ENCODE measurements around the gene RFFL.

DNA sequence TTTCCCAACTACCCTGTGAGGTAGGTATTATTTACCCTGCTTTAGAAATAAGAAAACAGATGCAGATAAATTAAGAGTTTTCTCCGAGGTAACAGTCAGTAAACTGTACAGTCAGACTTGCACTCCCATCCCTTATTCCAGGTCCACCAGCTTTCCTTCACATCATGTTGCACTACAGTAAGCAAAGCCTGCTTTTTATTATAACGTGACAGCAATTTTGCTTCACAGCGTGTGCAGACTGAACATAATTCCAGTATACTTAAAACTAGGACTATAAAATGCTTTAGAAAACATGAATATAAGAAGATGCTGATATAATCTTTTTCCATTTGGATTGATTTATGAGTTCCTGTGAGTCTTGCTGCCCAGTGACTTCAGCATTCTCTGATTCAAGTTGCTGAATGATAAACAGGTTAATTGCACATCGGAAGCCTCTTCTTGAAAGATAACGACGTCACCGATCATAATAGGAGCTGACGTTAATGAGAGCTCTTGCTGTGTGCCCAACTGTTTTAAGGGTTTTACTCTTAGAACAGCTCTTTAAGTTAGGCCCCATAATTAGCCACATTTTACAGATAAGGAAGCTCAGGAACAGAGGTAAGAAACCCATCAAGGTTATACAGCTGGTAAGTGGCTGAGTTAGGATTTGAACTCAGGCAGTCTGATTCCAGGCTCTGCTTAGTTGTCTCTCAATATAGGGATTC lies 81.8 kb downstream of the RFFL start:
- TF ChIP-seq, protein P1, sequence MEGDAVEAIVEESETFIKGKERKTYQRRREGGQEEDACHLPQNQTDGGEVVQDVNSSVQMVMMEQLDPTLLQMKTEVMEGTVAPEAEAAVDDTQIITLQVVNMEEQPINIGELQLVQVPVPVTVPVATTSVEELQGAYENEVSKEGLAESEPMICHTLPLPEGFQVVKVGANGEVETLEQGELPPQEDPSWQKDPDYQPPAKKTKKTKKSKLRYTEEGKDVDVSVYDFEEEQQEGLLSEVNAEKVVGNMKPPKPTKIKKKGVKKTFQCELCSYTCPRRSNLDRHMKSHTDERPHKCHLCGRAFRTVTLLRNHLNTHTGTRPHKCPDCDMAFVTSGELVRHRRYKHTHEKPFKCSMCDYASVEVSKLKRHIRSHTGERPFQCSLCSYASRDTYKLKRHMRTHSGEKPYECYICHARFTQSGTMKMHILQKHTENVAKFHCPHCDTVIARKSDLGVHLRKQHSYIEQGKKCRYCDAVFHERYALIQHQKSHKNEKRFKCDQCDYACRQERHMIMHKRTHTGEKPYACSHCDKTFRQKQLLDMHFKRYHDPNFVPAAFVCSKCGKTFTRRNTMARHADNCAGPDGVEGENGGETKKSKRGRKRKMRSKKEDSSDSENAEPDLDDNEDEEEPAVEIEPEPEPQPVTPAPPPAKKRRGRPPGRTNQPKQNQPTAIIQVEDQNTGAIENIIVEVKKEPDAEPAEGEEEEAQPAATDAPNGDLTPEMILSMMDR (IDR thresholded peaks at IDR 0.05; ENCODE audit: low read depth, low read length, poor library complexity, severe bottlenecking) = no peak
- no peak for TF ChIP-seq EZH2phosphoT487 (IDR thresholded peaks at IDR 0.05; ENCODE audit: borderline replicate concordance, low read length)
